Medulla oblongata (tissue), 1 donor: ENCODE measurements around the gene ENOPH1.

Source experiments
- DNase-seq: peaks from one replicate; pipeline ENCODE4 v3.0.0-alpha.2; 2015; ENCODE audit errors: extremely low spot score

ENOPH1 gene

GRCh38 chr4:82428526-82428968 lies 1.8 kb upstream of the ENOPH1 start:
- DNase-seq, result no peak

- peak; percentile 96 for DNase-seq
Observed at GRCh38 chr4:82428969-82429727, 1.2 kb upstream of the ENOPH1 start.

GRCh38 chr4:82429728-82430192 lies 630 bp upstream of the ENOPH1 start:
- DNase-seq, result peak; percentile 65

GRCh38 chr4:82430964-82431745 lies 765 bp downstream of the ENOPH1 start:
- DNase-seq, result no peak

- DNase-seq, result no peak
Observed at GRCh38 chr4:82431831-82432230, 1.4 kb downstream of the ENOPH1 start.

GRCh38 chr4:82432596-82432995 lies 2.2 kb downstream of the ENOPH1 start:
- DNase-seq, result no peak

- DNase-seq, result no peak
Observed at GRCh38 chr4:82433791-82434190, 3.4 kb downstream of the ENOPH1 start.

- DNase-seq, result no peak
Observed at GRCh38 chr4:82434949-82435348, 4.6 kb downstream of the ENOPH1 start.

GRCh38 chr4:82436130-82436529 lies 5.7 kb downstream of the ENOPH1 start:
- no peak for DNase-seq

GRCh38 chr4:82436780-82437179 lies 6.4 kb downstream of the ENOPH1 start:
- no peak for DNase-seq

- no peak for DNase-seq
Observed at GRCh38 chr4:82437285-82438005, 7.1 kb downstream of the ENOPH1 start.

GRCh38 chr4:82439088-82439487 lies 8.7 kb downstream of the ENOPH1 start:
- no peak for DNase-seq

- DNase-seq, result no peak
Observed at GRCh38 chr4:82447886-82448285, 17.5 kb downstream of the ENOPH1 start.

GRCh38 chr4:82450966-82451755 lies 20.8 kb downstream of the ENOPH1 start:
- DNase-seq, result no peak

- no peak for DNase-seq
Observed at GRCh38 chr4:82452026-82452425, 21.6 kb downstream of the ENOPH1 start.

GRCh38 chr4:82457266-82457665 lies 26.9 kb downstream of the ENOPH1 start:
- no peak for DNase-seq

GRCh38 chr4:82458729-82459128 lies 28.3 kb downstream of the ENOPH1 start:
- DNase-seq, result no peak

- DNase-seq, result no peak
Observed at GRCh38 chr4:82461710-82462109, 31.3 kb downstream of the ENOPH1 start.

- DNase-seq, result peak; percentile 95
Observed at GRCh38 chr4:82462415-82462831, 32.0 kb downstream of the ENOPH1 start.

- DNase-seq, result no peak
Observed at GRCh38 chr4:82463221-82463620, 32.8 kb downstream of the ENOPH1 start.

GRCh38 chr4:82467471-82467870 lies 37.1 kb downstream of the ENOPH1 start:
- no peak for DNase-seq
